Measurements from ENCODE around the gene TACC2. TPM values are rescaled to one million over a fixed set of nuclear protein-coding genes. Genes with fewer than 3 reads are reported as not detected.

Gene TACC2
- total RNA-seq, 2 donors from 2014 or later, result 247 to 286 TPM

GRCh38 chr10:122230222-122230621, 241.3 kb downstream of the TACC2 start:
- Histone ChIP-seq H3K4me1 (peaks cover 0 to 27% of the 10 kb centered on the region in 2 donors), H3K9me3 (no peaks in the 10 kb centered on the region), H3K27ac (no peak overlapping the region), H3K36me3 (peaks cover 79% of the 10 kb centered on the region), H3K27me3 (no peaks in the 10 kb centered on the region), H3K4me3 (no peak overlapping the region)
- no peak for TF ChIP-seq CTCF (IDR thresholded peaks at IDR 0.05)
- DNase-seq (ENCODE audit: low spot score), result no peak

DNA sequence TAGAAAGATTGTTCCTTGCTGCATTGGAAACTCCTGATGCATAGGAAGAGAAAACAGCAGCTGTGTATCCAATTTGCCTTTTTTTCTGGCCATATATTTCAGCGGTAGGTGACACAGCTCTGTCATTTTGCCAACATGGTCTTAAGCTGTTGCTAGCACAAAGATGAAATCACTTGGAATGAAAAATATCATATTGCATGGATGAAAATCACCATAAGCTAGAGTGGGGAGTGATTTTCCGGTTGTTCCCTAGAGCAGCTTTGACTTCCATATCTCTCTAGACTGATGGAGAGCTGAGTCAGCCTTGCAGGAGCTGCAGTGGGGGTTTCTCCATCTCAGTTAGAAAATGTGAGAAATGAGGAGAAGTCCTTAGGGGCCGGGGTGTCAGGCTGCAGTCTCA, 243.8 kb downstream of the TACC2 start:
- H3K27me3 ChIP-seq, result no peaks in the 10 kb centered on the region
- H3K9me3 ChIP-seq, result no peaks in the 10 kb centered on the region
- no peak for TF ChIP-seq CTCF (IDR thresholded peaks at IDR 0.05)
- peak overlapping the region in 1 of 2 donors; percentile 78 for H3K27ac ChIP-seq
- peaks cover 0 to 24% of the 10 kb centered on the region in 2 donors for H3K4me1 ChIP-seq
- no peak overlapping the region for H3K4me3 ChIP-seq
- no peak for DNase-seq (ENCODE audit: low spot score)
- H3K36me3 ChIP-seq, result peaks cover 73% of the 10 kb centered on the region

GRCh38 chr10:122233857-122234348, 244.9 kb downstream of the TACC2 start:
- Histone ChIP-seq H3K36me3 (peaks cover 73% of the 10 kb centered on the region), H3K4me1 (peaks cover 0 to 24% of the 10 kb centered on the region in 2 donors), H3K27ac (peak overlapping the region; percentile 49 to 78), H3K4me3 (no peak overlapping the region), H3K27me3 (no peaks in the 10 kb centered on the region), H3K9me3 (no peaks in the 10 kb centered on the region)
- DNase-seq (ENCODE audit: low spot score), result no peak
- no peak for TF ChIP-seq CTCF (IDR thresholded peaks at IDR 0.05)

DNA sequence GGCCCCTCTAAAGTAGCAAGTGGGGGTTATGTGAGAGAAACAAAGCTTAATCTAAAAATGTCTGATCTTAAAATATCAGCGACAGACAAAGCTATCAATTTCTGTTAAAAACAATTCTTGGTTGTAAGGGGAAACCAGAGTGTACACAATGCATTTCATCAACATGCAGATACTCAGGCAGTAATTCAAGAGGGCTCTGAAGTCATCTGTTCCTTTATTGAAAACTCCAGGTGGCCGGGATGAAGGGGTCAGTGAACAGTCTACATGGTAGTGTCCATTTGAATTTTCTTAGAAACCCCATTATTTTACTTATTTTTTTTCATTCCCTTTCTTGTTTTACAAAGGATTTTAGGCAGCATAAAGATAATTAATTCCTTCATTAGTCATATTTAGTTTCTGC, 245.5 kb downstream of the TACC2 start:
- no peak for TF ChIP-seq CTCF (IDR thresholded peaks at IDR 0.05)
- DNase-seq (ENCODE audit: low spot score), result no peak
- H3K36me3 ChIP-seq, result peaks cover 73% of the 10 kb centered on the region

GRCh38 chr10:122236690-122237306, 247.8 kb downstream of the TACC2 start:
- Histone ChIP-seq H3K9me3 (no peaks in the 10 kb centered on the region), H3K27me3 (no peaks in the 10 kb centered on the region), H3K4me1 (peaks cover 0 to 22% of the 10 kb centered on the region in 2 donors), H3K4me3 (no peak overlapping the region), H3K36me3 (peaks cover 73% of the 10 kb centered on the region), H3K27ac (no peak overlapping the region)
- no peak for DNase-seq (ENCODE audit: low spot score)
- TF ChIP-seq CTCF (IDR thresholded peaks at IDR 0.05), result no peak

More for the DNA sequence above, 245.5 kb downstream of the TACC2 start:
- H3K27ac ChIP-seq, result peak overlapping the region in 1 of 2 donors; percentile 78
- H3K4me3 ChIP-seq, result no peak overlapping the region
- H3K4me1 ChIP-seq, result peaks cover 0 to 24% of the 10 kb centered on the region in 2 donors
- H3K27me3 ChIP-seq, result no peaks in the 10 kb centered on the region
- no peaks in the 10 kb centered on the region for H3K9me3 ChIP-seq
